Neural progenitor cell (in vitro differentiated cells): ENCODE results near the gene IFT74.
"Not testable (repeated sequence)": the region's sequence is repeated elsewhere in the genome, so short reads cannot be mapped to it uniquely, and the experiment has no call there.

ENCODE experiments used
- CTCF ChIP-seq: fragments of 200-600 bp; sonication (generic); IDR thresholded peaks from 2 replicates; pipeline ENCODE4 v1.5.1; 2017; ENCODE audit warnings: antibody characterized with exemption, mild to moderate bottlenecking
- EZH2 ChIP-seq: fragments of 200-600 bp; sonication (generic); IDR thresholded peaks from 2 replicates; pipeline ENCODE4 v1.6.1; 2017; ENCODE audit warnings: antibody characterized with exemption, mild to moderate bottlenecking, moderate library complexity

- TF ChIP-seq CTCF, EZH2: not testable (repeated sequence)
These were observed 137.3 kb downstream of the IFT74 start for GRCh38 chr9:27093384-27094067.
